HG02798 (cell line): ENCODE measurements around the gene PAFAH2.

ENCODE experiments used
- ATAC-seq: cut with Tn5 transposase; IDR thresholded peaks from one replicate; pipeline ENCODE4 v1.9.1; 2021; ENCODE audit warnings: mild to moderate bottlenecking; ENCODE audit not compliant: unreplicated experiment, poor library complexity

Gene PAFAH2

GRCh38 chr1:26031611-26032220, 33.9 kb upstream of the PAFAH2 start:
- ATAC-seq = no peak

DNA sequence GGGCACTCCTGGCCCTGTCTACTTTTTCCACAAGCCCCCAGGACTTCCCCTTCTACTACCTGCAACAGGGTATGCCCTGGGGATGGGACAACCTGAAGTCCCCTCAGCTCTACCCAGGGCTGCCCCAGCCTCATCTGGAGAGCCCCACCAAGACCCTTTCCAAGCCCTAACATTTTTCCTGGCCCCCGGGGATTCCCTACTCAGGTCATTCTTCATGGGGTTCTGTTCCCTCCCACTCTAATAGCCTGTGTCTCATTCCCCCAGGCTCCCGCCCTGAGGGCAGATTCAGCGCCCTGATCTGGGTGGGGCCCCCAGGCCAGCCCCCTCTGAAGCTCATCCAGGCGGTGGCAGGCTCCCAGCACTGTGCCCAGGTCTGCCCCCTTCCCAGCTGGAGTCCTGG, 33.3 kb upstream of the PAFAH2 start:
- no peak for ATAC-seq

- no peak for ATAC-seq
Measured at GRCh38 chr1:26029864-26030481, 32.1 kb upstream of the PAFAH2 start.

- ATAC-seq = no peak
Measured at GRCh38 chr1:26029054-26029863, 31.4 kb upstream of the PAFAH2 start.

DNA sequence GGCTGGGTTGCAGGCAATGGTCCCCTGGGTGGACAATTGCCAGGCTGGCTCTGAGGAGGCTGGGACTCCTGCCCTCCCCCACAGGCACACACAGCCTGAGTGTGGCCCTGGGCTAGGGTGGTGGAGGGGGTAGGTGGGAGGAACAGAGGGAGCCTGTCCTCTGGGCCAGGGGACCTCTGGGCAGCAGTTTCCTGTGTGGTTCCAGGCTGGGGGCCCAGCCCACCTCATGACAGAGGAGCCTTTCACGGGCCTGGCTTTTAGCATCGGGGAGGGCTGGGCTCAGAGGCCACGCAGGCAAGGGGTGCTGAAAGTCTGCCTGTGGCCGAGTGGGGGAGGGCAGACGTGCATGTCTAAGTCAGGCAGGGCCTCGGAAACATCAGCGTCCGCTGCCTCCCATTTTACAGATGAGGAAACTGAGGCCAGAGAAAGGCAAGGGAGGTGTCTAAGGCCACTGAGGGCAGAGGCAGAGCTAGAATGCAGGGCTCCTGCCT, 30.7 kb upstream of the PAFAH2 start:
- no peak for ATAC-seq

GRCh38 chr1:26027716-26028489, 30.0 kb upstream of the PAFAH2 start:
- no peak for ATAC-seq

DNA sequence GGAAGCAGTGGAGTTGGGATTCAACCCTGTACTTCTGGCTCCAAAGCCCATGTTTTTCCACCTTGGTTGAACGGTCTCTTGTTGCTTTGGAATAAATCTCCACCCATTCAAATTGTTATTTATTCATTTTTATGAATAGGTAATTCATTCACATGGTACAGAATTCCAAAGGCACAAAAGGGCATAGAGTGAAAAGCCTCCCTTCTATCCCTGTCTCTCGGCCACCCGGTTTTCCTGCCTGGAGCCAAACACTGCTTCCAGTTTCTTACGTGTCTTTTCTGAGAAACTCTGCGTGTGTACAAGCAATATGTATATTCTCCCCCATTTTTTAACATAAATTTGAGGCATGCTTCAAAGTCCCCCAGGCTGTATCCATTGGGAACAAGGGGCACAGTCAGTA, 27.7 kb upstream of the PAFAH2 start:
- no peak for ATAC-seq

DNA sequence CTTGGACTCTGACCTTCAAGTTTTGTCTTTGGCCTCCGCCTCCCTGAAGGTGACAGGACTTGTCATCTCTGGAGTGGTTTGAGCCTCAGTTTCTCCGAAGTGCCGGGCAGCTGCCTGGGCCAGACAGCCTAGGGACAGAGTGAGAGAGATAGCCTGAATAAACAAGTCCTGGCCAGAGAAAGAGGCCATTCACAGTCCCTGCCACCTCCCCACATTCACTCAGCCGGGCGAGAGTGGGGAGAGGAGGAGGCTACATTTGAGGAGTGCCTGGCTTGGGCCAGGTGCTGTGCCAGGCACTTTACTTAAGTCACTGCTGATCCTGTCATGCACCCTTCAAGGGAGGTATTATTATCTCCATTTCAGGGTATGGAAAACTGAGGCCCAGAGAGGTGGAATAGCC, 27.2 kb upstream of the PAFAH2 start:
- no peak for ATAC-seq

DNA sequence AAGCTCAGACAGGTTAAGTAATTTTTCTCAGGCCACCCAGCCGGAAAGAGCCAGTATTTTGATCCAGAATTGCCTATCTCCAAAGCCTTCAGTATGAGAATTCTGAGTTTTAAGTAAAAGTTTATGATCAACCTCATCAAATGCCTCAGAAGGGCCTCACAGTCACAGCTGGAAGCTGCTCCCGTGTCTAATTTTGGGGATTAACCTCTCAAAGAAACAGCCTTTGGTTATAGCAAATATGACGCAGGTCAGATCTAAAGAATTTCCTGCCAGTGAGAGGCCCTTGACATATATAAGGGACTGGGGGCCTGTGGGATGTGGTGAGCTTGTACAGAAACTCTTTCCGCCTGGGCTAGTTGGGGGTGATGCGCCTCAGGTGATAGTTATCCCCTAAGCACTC, 26.0 kb upstream of the PAFAH2 start:
- ATAC-seq = no peak

DNA sequence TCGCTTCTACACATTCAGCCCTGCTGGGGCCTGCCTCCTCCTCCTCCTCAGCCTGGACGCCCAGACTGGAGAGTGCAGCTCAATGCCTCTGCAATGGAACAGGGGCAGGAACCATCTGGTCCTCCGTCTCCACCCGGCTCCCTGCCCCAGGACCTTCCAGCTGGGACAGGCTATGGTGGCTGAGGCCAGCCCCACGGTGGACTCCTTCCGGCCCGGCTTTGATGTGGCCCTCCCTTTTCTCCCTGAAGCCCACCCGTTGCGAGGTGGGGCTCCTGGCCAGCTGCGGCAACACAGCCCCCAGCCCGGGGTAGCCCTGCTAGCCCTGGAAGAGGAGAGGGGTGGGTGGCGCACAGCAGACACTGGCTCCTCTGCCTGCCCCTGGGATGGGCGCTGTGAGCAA, 25.1 kb upstream of the PAFAH2 start:
- ATAC-seq = no peak

GRCh38 chr1:26022404-26022779, 24.5 kb upstream of the PAFAH2 start:
- ATAC-seq = no peak

DNA sequence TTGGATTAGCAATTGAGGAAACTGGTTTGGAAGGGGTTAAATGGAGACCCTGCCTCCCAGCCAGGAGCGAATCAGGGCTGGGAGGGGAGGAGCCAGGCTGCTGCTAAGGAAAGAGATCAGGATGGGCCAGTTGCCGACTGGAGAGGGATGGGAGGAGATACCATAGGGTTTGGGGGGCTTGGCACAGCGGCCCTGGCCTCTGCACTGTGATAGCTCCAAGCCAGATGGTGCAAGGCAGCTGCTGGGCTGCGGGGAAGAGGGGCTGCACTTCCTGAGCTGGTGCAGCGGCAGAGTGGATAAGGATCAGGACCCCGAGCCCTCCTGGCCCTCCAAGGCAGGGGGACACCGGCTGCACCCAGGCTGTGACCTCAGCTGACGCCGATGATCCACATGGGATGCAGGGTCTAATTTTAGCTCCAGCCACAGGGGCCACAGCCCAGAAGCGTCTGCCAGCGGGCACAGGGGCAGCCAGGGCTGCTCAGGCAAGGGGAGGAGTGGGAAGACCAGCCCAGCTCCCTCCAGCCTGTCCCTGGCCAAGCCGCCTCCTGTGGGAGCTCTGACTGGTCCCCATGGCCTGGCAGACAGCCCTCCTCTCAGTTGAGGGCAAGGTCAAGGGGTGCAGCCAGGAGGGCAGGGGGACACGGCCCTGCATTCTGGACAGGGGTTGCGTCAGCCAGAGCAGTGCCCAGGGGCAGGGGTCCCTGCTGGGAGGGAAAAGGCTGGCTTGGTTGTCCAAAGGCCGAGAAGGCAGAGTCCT, 24.0 kb upstream of the PAFAH2 start, which contains the start of gene EXTL1:
EXTL1 (plus strand) TSS at position 129 of the 757 bp plus-strand sequence. CDS start 872 bp downstream, outside the sequence.
- no peak for ATAC-seq

GRCh38 chr1:26020941-26021646, 23.2 kb upstream of the PAFAH2 start:
- no peak for ATAC-seq

GRCh38 chr1:26020330-26020768, 22.5 kb upstream of the PAFAH2 start:
- no peak for ATAC-seq

DNA sequence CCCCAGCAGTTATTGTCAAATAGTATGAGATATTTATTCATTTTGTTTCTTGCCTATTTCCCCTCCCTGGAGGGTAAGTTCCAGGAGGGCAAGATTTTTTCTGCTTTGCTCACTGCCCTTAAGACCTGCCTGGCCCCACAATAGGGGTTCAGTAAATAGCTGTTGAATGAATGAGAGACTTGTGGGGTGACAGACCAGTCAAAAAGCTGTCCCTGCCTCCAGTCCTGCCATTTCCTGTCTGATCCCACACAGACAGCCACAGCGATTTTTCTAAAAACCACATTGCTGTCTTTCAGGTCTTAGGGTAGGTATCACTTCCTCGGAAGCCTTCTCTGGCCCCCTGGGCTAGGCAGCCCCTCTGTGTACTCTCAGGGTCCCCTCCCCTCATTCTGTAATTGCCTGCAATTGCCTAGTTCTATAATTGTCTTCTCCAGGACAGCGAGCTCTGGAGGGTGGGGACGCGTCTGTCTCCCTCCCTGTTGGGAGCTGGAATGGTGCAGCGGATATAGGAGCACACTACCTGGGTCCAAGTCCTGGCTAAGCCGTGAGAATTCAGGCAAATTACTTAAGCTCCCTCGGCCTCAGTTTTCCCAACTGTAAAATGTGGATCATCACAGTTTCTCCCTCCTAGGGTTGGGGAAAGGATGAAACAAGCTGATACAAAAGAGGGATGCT, 21.9 kb upstream of the PAFAH2 start:
- no peak for ATAC-seq

DNA sequence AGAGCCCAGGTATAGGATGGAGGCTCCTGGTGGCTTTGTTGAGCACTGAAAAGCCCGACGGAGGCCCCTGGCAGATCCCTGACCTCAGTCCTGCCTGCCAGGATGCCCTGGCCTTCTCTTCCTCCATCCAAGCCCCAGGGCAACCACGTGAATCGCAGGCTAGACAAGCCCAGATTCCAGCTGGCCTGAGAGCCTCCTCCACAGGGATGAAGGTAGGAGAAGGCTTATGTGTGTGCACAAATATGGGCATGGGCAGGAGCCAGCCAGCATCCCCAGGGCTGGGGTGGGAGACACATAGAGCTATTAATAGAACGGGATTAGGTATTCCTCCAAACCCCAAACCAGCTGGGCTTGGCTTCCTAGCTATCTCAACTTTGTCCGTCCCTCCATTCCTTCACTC, 19.7 kb upstream of the PAFAH2 start:
- no peak for ATAC-seq

DNA sequence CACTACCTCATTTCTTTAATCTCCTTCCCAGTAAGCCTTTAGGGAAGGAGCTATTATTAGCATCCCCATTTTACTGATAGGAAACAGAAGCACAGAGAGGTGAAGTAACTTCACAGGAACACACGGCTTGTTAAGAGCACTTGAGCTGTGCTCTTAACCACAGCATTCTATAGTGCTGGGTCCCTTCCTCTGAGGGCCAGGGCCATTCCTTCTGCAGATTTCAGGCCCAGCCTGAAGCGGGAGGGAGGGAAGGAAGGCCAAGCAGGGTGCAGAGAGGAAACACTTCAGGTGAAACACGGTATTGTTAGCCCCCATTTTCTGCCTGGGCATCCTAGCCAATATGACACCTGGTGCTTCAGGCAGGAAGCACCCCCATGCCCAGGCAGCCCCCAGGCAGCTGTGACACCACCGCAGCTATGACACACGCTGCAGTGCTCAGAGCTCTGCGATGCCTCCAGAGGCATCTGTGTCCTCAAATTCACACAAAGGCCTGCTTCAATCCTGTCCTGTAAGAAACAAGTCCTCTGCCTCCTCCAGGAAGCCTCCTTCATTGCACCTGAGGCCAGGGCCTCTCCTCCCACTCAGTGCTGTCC, 19.2 kb upstream of the PAFAH2 start:
- no peak for ATAC-seq

DNA sequence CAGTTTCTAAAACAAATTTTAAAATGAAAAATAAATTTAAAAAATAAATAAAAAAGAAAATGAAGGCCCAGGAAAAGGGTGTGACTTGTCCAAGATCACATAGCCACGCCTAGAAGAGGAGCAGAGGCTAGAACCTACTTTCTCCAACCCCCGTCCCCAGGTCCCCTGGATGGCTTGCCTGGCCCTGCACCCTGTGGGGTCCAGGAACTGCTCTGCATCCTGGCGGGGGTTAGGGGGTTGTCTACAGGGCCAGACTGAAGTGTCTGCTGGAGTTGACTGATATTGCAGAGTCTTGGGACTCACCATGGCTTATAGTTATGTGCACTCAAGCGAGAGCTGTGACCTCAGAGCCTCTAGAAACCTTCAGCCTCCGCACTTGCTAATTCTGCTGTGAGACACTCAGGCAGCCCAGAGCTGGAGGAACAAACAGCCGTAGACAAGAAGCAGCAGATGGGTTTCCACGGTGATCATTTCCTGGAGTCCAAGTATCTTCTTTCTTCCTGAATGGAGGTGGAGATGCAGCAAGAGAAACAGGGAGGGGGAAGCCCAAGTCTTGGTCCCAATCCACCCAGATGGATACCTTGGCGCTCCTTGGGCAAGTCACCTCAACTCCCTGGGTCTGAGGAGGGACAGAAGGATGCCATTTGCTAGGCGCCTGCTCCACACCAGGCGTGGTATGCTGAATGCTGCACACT, 18.5 kb upstream of the PAFAH2 start:
- no peak for ATAC-seq
